T-helper 1 cell treated with Interleukin-12 subunit alpha and Interleukin-12 subunit beta and Interleukin-4 antibody, amounts not matched to agents 30 μg/mL and 1 μg/mL, for 36 hours (primary cell): ENCODE data around the gene WNT7A.

Experiments used
- H3K27ac Mint-ChIP-seq: one replicate; pipeline ENCODE4 v1.8.0; 2021; ENCODE audit warnings: mild to moderate bottlenecking, mixed read lengths
- H3K27me3 Mint-ChIP-seq: one replicate; pipeline ENCODE4 v1.8.0; 2021; ENCODE audit warnings: low read depth, mixed read lengths
- H3K36me3 Mint-ChIP-seq: one replicate; pipeline ENCODE4 v1.8.0; 2021; ENCODE audit warnings: low read depth, mixed read lengths
- H3K4me1 Mint-ChIP-seq: one replicate; pipeline ENCODE4 v1.8.0; 2021; ENCODE audit warnings: low read depth, mixed read lengths
- H3K4me3 Mint-ChIP-seq: one replicate; pipeline ENCODE4 v1.8.0; 2021; ENCODE audit warnings: mild to moderate bottlenecking, moderate library complexity, mixed read lengths
- H3K9me3 Mint-ChIP-seq: one replicate; pipeline ENCODE4 v1.8.0; 2021; ENCODE audit warnings: mixed read lengths

The WNT7A gene

DNA sequence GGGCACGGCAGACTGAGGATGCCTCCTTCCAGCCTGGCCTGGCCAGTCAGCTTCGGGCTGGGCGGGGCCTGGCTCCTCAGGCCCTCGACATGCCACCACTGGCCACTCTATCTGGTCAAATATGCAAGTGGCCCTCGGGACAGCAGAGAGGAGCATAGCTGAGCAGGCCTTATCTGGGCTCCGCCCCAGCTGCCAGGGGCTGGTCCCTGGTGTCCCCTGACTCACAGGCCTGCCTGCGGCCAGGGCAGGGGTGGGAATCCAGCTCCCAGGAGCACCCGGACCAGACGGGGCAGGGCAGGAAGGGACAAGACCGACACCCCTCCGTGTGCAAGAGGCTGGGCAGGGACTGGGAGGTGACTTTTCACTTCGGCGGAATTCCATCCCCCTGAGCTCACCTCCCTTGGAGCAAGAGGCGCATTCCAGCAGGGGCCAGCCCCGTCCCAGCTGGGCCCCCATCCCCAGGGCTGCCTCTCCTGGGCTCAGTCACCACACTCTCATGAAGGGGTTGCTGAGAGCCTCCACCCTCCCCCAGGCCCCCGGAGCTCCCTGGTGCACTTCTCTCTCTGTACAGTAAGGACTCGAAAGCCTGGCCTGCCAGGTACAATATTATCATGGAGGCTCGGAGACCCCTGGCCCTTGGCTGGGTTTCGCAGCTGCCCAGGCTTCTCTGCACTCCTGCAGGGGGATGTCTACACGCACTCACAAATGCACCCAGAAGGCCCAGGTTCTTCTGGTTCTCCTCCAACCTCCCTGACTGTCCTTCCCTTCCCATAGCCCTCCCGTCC, 29.5 kb downstream of the WNT7A start:
- no peak overlapping the region for H3K4me3 Mint-ChIP-seq
- no peaks in the 10 kb centered on the region for H3K9me3 Mint-ChIP-seq
- no peak overlapping the region for H3K27ac Mint-ChIP-seq
- no peaks in the 10 kb centered on the region for H3K27me3 Mint-ChIP-seq
- no peaks in the 10 kb centered on the region for H3K36me3 Mint-ChIP-seq
- H3K4me1 Mint-ChIP-seq, result peaks cover 7% of the 10 kb centered on the region

DNA sequence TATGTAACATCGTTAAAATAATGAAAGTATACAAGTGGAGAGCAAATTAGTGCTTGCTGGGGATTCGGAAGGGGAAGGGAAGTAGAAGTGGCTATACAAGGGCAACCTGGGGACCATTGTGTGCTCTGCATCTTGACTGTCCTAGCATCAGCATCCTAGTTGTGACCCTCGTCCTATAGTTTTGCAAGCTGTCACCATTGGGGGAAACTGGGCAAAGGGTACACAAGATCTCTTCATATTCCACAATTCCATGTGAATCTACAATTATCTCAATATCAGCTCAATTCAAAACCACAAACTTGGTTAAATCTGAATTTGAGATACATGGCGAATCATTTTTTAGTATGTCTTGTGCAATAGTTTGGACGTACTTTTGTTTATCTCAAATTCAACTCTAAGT, 30.9 kb downstream of the WNT7A start:
- no peaks in the 10 kb centered on the region for H3K36me3 Mint-ChIP-seq
- H3K27me3 Mint-ChIP-seq, result no peaks in the 10 kb centered on the region
- H3K27ac Mint-ChIP-seq, result no peak overlapping the region
- peaks cover 5% of the 10 kb centered on the region for H3K4me1 Mint-ChIP-seq
- no peaks in the 10 kb centered on the region for H3K9me3 Mint-ChIP-seq
- no peak overlapping the region for H3K4me3 Mint-ChIP-seq

DNA sequence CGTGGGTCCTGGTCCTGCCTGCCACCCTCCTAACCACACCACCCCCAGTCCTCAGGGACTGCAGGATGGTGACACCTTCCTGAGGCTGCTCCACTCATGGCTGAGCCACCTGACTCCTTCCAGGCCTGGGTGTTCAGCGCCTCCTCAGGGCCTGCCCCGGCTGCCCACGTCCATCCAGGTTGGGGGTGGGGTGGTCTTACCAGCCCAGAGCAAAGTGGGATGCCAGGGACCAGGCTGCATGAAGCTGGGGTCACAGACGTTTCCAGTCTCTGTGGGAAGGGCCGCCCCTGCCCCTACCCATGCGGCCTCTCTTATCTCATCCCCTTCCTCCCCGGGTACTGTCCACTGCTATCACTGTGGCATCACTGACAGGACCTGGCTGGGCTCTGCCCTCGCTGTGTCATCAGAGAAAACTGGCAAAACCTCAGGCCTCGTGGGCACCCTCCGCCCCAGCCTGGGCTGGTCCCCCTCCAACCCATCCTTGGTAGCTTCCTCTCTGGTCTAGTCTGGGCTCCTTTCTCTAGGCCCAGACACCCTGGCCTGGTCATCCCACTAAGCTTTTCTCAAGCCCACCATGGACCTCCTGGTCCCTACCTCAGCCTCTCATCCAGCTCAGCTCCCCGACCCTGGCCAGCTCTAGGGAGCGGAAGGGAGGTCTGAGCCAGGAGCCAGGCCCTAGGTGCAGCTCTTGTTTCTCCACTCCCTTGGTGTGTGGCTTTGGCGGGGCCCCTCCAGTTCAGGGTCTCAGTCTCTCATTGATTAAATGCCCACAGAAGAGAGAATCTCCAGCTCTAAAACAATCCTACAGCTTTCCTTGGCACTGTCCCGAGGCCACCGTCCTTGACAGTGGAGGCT, 32.9 kb downstream of the WNT7A start:
- no peaks in the 10 kb centered on the region for H3K9me3 Mint-ChIP-seq
- peak overlapping the region; percentile 47 for H3K27ac Mint-ChIP-seq
- no peaks in the 10 kb centered on the region for H3K4me1 Mint-ChIP-seq
- H3K27me3 Mint-ChIP-seq, result no peaks in the 10 kb centered on the region
- no peaks in the 10 kb centered on the region for H3K36me3 Mint-ChIP-seq
- H3K4me3 Mint-ChIP-seq, result no peak overlapping the region

DNA sequence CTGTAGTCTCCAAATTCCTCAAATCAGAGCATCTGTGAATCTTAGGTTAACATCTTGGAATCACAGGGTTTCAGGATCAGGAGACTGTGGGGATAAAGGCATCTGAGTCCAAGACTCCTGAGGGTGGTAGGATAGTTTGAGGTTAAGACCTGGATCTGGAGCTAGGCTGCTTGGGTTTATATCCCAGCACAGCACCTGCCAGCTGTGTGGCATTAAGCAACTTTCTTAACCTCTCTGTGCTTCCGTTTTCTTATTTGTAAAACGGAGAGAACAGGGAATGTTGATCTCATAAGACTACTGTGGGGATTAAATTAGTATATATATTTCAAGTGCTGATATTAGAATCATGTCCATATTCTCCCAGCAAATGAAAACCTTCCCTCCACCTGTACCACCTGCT, 33.6 kb downstream of the WNT7A start:
- no peak overlapping the region for H3K27ac Mint-ChIP-seq
- H3K4me3 Mint-ChIP-seq, result no peak overlapping the region
- no peaks in the 10 kb centered on the region for H3K27me3 Mint-ChIP-seq
- H3K36me3 Mint-ChIP-seq, result no peaks in the 10 kb centered on the region
- H3K9me3 Mint-ChIP-seq, result no peaks in the 10 kb centered on the region
- H3K4me1 Mint-ChIP-seq, result no peaks in the 10 kb centered on the region

DNA sequence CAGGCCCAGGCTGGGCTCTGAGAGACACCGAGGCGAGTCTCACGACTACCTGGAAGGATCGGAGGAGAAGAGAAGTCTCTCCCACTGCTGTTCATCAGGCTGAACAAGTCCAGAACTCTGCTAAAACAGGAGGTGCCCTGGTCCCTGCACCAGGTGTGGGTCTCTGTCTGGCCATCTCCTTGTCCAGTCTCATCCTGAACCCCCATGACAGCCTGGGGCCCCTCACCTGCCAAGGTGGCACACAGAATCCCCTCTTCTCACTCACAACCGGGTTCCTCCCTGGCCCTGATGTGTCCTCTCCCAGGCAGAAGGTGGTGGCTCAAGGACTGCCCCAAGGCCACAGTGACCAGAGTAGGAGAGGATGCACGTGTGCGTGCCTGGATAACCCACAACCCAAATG, 34.1 kb downstream of the WNT7A start:
- Mint-ChIP-seq H3K36me3 (no peaks in the 10 kb centered on the region), H3K27me3 (no peaks in the 10 kb centered on the region), H3K9me3 (no peaks in the 10 kb centered on the region), H3K4me1 (no peaks in the 10 kb centered on the region), H3K4me3 (no peak overlapping the region), H3K27ac (no peak overlapping the region)

DNA sequence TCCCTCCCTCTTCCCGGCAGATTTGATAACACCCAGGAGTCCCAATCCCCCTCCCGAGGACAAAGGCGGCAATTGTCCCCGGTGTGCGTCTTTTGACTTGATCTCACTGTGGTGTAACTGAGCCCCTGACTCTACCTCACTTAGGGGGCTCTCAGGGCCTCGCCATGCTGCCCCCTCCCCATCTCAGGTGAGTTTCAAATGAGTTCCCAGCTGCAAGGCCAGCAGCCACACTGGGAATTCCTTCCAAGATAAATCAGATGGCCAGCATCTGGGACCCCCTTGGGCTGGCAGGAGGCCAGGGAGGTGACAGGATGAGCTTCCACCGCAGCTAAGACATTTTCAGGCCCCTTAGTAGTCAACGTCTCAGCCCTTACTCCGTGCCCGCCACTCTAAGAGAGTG, 35.0 kb downstream of the WNT7A start:
- Mint-ChIP-seq H3K4me3 (no peak overlapping the region), H3K27ac (no peak overlapping the region), H3K9me3 (no peaks in the 10 kb centered on the region), H3K27me3 (no peaks in the 10 kb centered on the region), H3K4me1 (no peaks in the 10 kb centered on the region), H3K36me3 (no peaks in the 10 kb centered on the region)

DNA sequence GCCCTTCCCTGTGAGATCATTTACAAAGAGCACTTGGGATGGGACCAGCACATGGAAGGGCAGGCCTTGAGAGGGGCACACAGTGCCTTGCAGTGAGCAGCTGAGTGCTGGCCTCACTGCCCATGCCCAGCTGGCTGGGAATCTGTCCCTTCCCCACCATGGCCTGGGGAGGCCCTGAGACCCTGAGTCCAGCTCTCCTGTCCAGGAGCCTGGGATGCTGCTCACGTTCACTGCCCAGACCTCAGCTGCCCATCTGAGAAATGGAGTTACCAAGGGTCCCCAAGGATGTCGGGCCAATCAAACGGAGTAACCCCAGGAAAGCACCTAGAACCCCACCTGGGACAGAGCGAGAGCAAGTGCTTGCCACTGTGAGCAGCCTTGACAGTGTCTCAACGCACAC, 35.6 kb downstream of the WNT7A start:
- Mint-ChIP-seq H3K27me3 (no peaks in the 10 kb centered on the region), H3K9me3 (no peaks in the 10 kb centered on the region), H3K27ac (no peak overlapping the region), H3K4me3 (no peak overlapping the region), H3K4me1 (no peaks in the 10 kb centered on the region), H3K36me3 (no peaks in the 10 kb centered on the region)

DNA sequence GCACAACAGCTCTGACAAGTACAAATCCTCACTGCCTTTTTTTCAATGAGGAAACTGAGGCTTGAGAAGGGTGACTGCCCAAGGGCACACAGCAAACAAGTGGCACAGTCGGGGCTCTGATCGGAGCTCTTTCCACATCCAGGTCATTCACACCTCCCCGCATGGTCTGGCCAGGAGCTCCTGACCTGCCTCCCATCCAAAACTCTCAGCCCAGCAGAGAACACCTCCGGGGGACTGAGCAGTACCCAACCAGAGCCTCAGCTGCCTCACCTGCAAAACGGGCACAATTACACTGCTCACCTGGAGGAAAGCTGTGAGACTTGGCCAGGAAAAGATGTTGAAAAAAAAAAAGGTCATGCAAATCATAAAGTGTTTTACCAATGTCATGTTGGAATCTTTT, 36.5 kb downstream of the WNT7A start:
- Mint-ChIP-seq H3K9me3 (no peaks in the 10 kb centered on the region), H3K27ac (no peak overlapping the region), H3K4me3 (no peak overlapping the region), H3K27me3 (no peaks in the 10 kb centered on the region), H3K36me3 (no peaks in the 10 kb centered on the region), H3K4me1 (no peaks in the 10 kb centered on the region)

DNA sequence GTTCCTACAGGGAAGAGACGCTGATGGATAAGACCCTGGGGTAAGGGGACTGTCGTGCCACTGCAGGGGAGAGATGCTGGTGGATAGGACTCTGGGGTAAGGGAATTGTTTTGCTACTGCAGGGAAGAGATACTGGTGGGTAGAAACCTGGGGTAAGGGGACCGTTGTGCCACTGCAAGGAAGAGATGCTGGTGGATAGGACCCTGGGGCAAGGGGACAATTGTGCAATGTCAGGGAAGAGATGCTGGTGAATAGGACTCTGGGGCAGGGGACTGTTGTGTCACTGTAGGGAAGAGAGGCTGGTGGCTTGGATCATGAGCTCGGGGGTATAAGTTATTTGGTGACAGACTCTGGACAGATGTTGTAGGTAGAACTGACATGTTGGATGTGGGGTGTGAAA, 37.6 kb downstream of the WNT7A start:
- H3K4me3 Mint-ChIP-seq, result no peak overlapping the region
- no peaks in the 10 kb centered on the region for H3K4me1 Mint-ChIP-seq
- no peak overlapping the region for H3K27ac Mint-ChIP-seq
- no peaks in the 10 kb centered on the region for H3K9me3 Mint-ChIP-seq
- H3K36me3 Mint-ChIP-seq, result no peaks in the 10 kb centered on the region
- no peaks in the 10 kb centered on the region for H3K27me3 Mint-ChIP-seq

DNA sequence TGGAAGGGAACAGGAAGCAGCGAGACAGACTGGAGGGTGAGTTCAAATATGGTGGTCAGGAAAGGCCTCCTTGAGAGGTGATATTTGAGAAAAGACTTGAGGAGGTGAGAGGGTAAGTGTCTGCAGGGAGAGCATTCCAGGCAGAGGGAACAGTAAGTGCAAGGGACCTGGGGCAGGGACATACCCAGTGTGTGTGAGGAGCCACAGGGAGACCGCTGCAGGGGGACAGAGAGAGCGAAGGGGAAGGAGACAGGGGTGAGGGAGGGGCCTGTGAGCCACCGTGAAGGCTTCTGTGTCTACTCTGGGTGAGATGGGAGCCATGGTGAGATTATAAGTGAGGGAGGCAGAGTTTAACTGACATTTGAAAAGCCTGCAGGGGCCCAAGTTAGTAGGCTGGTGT, 38.0 kb downstream of the WNT7A start:
- Mint-ChIP-seq H3K27ac (no peak overlapping the region), H3K4me3 (no peak overlapping the region), H3K9me3 (no peaks in the 10 kb centered on the region), H3K27me3 (no peaks in the 10 kb centered on the region), H3K4me1 (no peaks in the 10 kb centered on the region), H3K36me3 (no peaks in the 10 kb centered on the region)

DNA sequence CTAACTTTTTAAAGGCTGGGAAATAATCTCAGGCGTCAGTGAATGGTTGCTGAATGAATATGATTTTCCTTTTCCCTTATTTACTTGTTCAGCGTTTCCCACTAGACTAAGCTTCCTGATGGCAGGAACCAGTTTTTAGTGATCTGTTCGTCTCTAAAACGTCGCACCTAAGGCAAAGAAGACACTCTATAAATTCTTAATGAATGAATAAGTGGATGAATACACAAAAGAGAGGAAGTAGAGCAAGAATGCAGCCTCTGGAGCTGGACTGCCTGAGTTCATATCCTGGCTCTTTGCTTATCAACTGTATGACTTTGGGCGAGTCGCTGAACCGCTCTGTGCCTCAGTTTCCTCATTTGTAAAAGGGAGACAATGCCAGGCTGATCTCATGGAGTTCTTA, 38.7 kb downstream of the WNT7A start:
- no peak overlapping the region for H3K4me3 Mint-ChIP-seq
- H3K36me3 Mint-ChIP-seq, result no peaks in the 10 kb centered on the region
- H3K27ac Mint-ChIP-seq, result no peak overlapping the region
- H3K9me3 Mint-ChIP-seq, result no peaks in the 10 kb centered on the region
- H3K27me3 Mint-ChIP-seq, result no peaks in the 10 kb centered on the region
- H3K4me1 Mint-ChIP-seq, result no peaks in the 10 kb centered on the region

DNA sequence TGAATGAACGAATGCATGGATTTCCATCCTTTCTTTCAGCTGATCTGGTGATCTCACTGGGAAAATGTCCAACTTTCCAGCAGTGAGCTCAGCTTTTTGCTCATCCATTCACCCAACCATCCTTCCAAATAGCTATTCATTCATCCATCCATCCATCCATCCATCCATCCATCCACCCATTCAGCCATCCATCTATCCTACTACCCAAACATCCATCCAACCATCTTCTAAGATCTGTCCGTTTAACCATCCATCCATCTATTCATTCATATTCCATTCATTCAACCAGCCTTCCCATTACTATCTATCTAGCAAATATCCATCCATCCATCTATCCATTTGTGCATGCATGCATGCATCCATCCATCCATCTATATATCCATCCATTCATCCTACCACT, 39.4 kb downstream of the WNT7A start:
- H3K27ac Mint-ChIP-seq, result no peak overlapping the region
- H3K4me3 Mint-ChIP-seq, result no peak overlapping the region
- H3K36me3 Mint-ChIP-seq, result no peaks in the 10 kb centered on the region
- H3K9me3 Mint-ChIP-seq, result no peaks in the 10 kb centered on the region
- no peaks in the 10 kb centered on the region for H3K27me3 Mint-ChIP-seq
- H3K4me1 Mint-ChIP-seq, result no peaks in the 10 kb centered on the region

DNA sequence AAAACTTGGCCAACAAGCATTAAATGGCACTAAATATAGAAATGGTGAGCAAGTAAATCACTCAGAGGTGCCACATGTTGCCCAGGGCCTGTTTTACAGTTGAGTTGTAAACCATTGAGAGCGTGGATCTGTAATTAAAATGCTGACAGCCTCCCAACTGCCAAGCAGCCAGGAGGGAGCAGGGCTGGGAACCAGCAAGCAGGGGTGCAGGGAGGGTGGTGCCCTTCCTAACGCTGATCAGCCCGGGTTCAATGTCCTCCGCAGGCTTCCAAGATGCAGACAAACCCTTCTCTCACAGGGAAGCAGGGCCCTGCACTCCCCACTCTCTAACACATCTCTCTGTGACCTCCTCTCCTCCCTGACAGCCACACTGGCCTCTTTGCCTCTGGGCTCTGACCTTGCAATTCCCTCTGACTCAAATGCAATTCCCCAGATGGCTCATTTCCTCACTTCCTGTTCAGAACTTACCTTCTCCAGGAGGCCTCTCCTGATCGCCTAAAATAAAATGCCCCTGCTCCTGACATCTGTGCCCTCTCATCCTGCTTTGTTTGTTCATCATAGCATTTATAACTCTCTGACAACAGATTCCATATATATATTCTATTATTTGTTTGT, 40.0 kb downstream of the WNT7A start:
- no peaks in the 10 kb centered on the region for H3K36me3 Mint-ChIP-seq
- H3K4me1 Mint-ChIP-seq, result no peaks in the 10 kb centered on the region
- H3K4me3 Mint-ChIP-seq, result no peak overlapping the region
- H3K27ac Mint-ChIP-seq, result no peak overlapping the region
- H3K27me3 Mint-ChIP-seq, result no peaks in the 10 kb centered on the region
- no peaks in the 10 kb centered on the region for H3K9me3 Mint-ChIP-seq

DNA sequence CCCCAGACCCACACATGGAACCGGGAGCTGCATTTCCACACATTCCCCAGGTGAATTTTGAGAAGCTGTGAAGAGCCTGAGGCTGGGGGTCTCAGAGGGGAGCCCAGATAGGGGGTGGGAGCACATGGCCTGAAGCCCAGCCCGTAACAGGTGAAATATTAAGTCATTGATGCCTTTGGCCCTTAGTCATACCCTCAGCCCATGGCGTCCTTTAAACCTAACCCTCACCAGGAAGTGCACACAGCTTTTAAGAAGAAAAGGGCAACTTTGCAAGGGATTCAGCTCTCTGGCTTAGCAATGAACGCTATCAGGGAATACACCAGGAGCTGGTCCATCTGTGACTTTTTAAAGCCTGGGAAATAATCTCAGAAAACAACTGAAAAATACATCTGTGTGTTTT, 40.6 kb downstream of the WNT7A start:
- Mint-ChIP-seq H3K4me3 (no peak overlapping the region), H3K36me3 (no peaks in the 10 kb centered on the region), H3K9me3 (no peaks in the 10 kb centered on the region), H3K4me1 (no peaks in the 10 kb centered on the region), H3K27me3 (no peaks in the 10 kb centered on the region), H3K27ac (no peak overlapping the region)

DNA sequence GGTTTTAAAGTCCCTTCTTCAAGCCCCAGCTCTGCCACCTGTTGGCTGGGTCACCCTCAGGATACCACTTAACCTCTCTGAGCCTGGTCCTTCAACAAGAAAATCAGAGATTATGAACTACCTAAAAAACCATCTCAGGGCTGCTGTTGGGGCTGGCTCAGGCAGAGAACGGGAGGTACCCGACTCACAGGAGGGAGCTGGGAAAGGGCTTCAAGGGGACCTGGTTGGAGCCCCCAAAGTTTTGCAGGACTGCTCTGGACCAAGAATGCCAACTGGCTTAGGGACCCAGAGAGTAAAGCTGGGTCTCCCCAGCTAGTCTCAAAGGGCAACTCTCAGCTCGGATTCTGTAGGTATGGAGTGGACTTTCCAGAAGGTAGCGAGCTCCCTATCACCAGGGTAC, 41.5 kb downstream of the WNT7A start:
- Mint-ChIP-seq H3K9me3 (no peaks in the 10 kb centered on the region), H3K27ac (no peak overlapping the region), H3K4me1 (no peaks in the 10 kb centered on the region), H3K4me3 (no peak overlapping the region), H3K36me3 (no peaks in the 10 kb centered on the region), H3K27me3 (no peaks in the 10 kb centered on the region)
